ENCODE data around the gene GUCY2F.

The GUCY2F gene

GRCh38 chrX:109356684-109357083 is 125.2 kb downstream of the GUCY2F start:
- Histone ChIP-seq H4K20me1 (ENCODE audit: insufficient read depth, low read length, poor library complexity, severe bottlenecking) (no peaks in the 10 kb centered on the region), H3K9ac (ENCODE audit: low read depth, low read length, poor library complexity, severe bottlenecking) (no peak overlapping the region), H3K79me2 (ENCODE audit: insufficient read depth, low read length) (no peaks in the 10 kb centered on the region), H3K4me1 (ENCODE audit: insufficient read depth, low read length, poor library complexity, severe bottlenecking) (no peaks in the 10 kb centered on the region), H3K27me3 (ENCODE audit: insufficient read depth, low read length, poor library complexity, severe bottlenecking) (no peaks in the 10 kb centered on the region), H2AFZ (ENCODE audit: low read length) (no peak overlapping the region), H3F3A (ENCODE audit: low read depth) (no peaks in the 10 kb centered on the region), H3K36me3 (ENCODE audit: insufficient read depth, low read length) (no peaks in the 10 kb centered on the region), H3K4me3 (ENCODE audit: low read length, poor library complexity, severe bottlenecking) (no peak overlapping the region), H3K9me3 (ENCODE audit: insufficient read depth, low read depth, low read length) (no peaks in the 10 kb centered on the region), H3K9me2 (replicated peaks; ENCODE audit: low read depth, low read length) (no peaks in the 10 kb centered on the region), H3K4me2 (ENCODE audit: low read depth, low read length, poor library complexity, severe bottlenecking) (no peak overlapping the region)
- no peak for TF ChIP-seq CTCF (conservative IDR thresholded peaks at IDR 0.05; ENCODE audit: low read length)
- no peak for TF ChIP-seq EZH2phosphoT487 (IDR thresholded peaks at IDR 0.05; ENCODE audit: borderline replicate concordance)

- no peak overlapping the region for H3K4me3 ChIP-seq (ENCODE audit: low read length, poor library complexity, severe bottlenecking)
- no peaks in the 10 kb centered on the region for H3F3A ChIP-seq (ENCODE audit: low read depth)
- H3K36me3 ChIP-seq (ENCODE audit: insufficient read depth, low read length): no peaks in the 10 kb centered on the region
- no peaks in the 10 kb centered on the region for H3K79me2 ChIP-seq (ENCODE audit: insufficient read depth, low read length)
- H3K9me3 ChIP-seq (ENCODE audit: insufficient read depth, low read depth, low read length): no peaks in the 10 kb centered on the region
- no peak overlapping the region for H2AFZ ChIP-seq (ENCODE audit: low read length)
- no peak for TF ChIP-seq EZH2phosphoT487 (IDR thresholded peaks at IDR 0.05; ENCODE audit: borderline replicate concordance)
- TF ChIP-seq CTCF (conservative IDR thresholded peaks at IDR 0.05; ENCODE audit: low read length): no peak
- no peaks in the 10 kb centered on the region for H4K20me1 ChIP-seq (ENCODE audit: insufficient read depth, low read length, poor library complexity, severe bottlenecking)
- no peak overlapping the region for H3K4me2 ChIP-seq (ENCODE audit: low read depth, low read length, poor library complexity, severe bottlenecking)
- no peak overlapping the region for H3K9ac ChIP-seq (ENCODE audit: low read depth, low read length, poor library complexity, severe bottlenecking)
- H3K9me2 ChIP-seq (replicated peaks; ENCODE audit: low read depth, low read length): no peaks in the 10 kb centered on the region
- no peaks in the 10 kb centered on the region for H3K27me3 ChIP-seq (ENCODE audit: insufficient read depth, low read length, poor library complexity, severe bottlenecking)
- peaks cover 8% of the 10 kb centered on the region for H3K4me1 ChIP-seq (ENCODE audit: insufficient read depth, low read length, poor library complexity, severe bottlenecking)
These were observed 129.8 kb downstream of the GUCY2F start for GRCh38 chrX:109352066-109352588.

GRCh38 chrX:109351557-109351956 is 130.3 kb downstream of the GUCY2F start:
- Histone ChIP-seq H3K9ac (ENCODE audit: low read depth, low read length, poor library complexity, severe bottlenecking) (no peak overlapping the region), H3K36me3 (ENCODE audit: insufficient read depth, low read length) (no peaks in the 10 kb centered on the region), H3F3A (ENCODE audit: low read depth) (no peaks in the 10 kb centered on the region), H4K20me1 (ENCODE audit: insufficient read depth, low read length, poor library complexity, severe bottlenecking) (no peaks in the 10 kb centered on the region), H3K4me3 (ENCODE audit: low read length, poor library complexity, severe bottlenecking) (no peak overlapping the region), H2AFZ (ENCODE audit: low read length) (no peak overlapping the region), H3K27me3 (ENCODE audit: insufficient read depth, low read length, poor library complexity, severe bottlenecking) (no peaks in the 10 kb centered on the region), H3K9me3 (ENCODE audit: insufficient read depth, low read depth, low read length) (no peaks in the 10 kb centered on the region), H3K79me2 (ENCODE audit: insufficient read depth, low read length) (no peaks in the 10 kb centered on the region), H3K4me2 (ENCODE audit: low read depth, low read length, poor library complexity, severe bottlenecking) (no peak overlapping the region), H3K9me2 (replicated peaks; ENCODE audit: low read depth, low read length) (no peaks in the 10 kb centered on the region), H3K4me1 (ENCODE audit: insufficient read depth, low read length, poor library complexity, severe bottlenecking) (peaks cover 13% of the 10 kb centered on the region)
- TF ChIP-seq CTCF (conservative IDR thresholded peaks at IDR 0.05; ENCODE audit: low read length) (no peak), EZH2phosphoT487 (IDR thresholded peaks at IDR 0.05; ENCODE audit: borderline replicate concordance) (no peak)

Measured in Loucy (cell line).